Panc1 (cell line): ENCODE data around the gene PPP6R2.

Source experiments
- CTCF ChIP-seq: fragments of 450-650 bp; IDR thresholded peaks from 2 replicates; pipeline ENCODE4 v1.5.1; 2017; ENCODE audit warnings: mild to moderate bottlenecking
- POLR2AphosphoS5 ChIP-seq: IDR thresholded peaks from 2 replicates; pipeline ENCODE4 v1.6.1; 2012; ENCODE audit warnings: mild to moderate bottlenecking, low read depth, low read length, moderate library complexity
- SIN3A ChIP-seq: IDR thresholded peaks from 2 replicates; pipeline ENCODE4 v1.6.1; 2012; ENCODE audit warnings: low read depth, mild to moderate bottlenecking, low read length, moderate library complexity, borderline replicate concordance; ENCODE audit not compliant: insufficient read depth

DNA sequence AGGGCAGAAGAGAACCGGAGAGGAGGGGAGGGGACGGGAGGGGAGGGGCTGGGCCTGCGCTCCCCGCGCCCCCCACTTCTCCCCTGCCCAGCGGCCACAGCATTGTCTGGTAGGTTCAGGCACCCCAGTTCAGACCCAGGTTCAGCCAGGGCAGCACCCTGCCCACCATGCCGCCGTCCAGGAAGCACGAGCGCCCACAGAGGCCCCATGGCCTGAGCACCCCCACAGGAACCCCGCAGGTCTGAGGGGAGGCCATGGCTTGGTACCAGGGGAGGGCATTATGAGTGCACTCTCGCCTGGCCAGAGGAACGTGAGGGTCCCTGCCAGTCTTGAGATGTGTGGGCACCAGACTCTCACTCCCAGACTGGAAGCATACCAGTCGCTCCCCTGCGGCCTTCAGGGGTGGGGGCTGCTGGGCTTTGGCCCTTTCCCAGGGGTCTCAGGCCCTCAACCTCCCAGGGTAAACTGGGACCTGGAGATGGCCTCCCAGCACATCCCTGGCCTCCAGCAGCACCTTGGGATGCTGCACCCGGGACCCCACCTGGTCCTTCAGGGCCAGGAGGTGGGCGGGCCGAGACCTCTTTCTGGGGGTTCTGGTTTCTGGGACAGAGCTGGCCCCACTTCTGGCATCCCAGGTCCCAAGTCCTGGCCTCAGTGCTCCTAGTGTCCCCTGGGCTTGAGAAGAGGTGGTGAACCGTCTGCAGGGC is 35.1 kb upstream of the PPP6R2 start:
- TF ChIP-seq CTCF: no peak
- TF ChIP-seq POLR2AphosphoS5: no peak
- TF ChIP-seq SIN3A: no peak
